Measurements from ENCODE around the gene RELN.

DNA sequence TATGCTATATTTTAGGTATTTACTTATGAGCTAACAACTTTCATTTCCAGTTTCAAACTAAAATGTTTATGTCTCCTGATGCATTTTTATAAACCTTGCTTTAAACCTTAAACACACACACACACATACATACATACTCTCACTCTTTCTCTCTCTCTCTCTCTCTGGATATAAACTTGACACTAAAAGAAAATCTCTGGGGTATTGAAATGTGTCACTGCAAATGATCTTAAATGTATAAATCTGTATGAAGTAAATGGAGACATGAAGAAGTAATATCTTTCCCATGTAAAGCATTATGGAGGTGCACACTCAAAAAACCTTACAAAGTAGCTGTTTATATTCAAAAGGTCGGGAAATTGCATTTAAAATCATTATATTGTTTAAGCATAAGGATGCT is 37.0 kb downstream of the RELN start:
- no peak for TF ChIP-seq CTCF (IDR thresholded peaks at IDR 0.05)
- no peak for TF ChIP-seq POLR2A (IDR thresholded peaks at IDR 0.05)
